ENCODE measurements around the gene GJB6.

Gene GJB6

DNA sequence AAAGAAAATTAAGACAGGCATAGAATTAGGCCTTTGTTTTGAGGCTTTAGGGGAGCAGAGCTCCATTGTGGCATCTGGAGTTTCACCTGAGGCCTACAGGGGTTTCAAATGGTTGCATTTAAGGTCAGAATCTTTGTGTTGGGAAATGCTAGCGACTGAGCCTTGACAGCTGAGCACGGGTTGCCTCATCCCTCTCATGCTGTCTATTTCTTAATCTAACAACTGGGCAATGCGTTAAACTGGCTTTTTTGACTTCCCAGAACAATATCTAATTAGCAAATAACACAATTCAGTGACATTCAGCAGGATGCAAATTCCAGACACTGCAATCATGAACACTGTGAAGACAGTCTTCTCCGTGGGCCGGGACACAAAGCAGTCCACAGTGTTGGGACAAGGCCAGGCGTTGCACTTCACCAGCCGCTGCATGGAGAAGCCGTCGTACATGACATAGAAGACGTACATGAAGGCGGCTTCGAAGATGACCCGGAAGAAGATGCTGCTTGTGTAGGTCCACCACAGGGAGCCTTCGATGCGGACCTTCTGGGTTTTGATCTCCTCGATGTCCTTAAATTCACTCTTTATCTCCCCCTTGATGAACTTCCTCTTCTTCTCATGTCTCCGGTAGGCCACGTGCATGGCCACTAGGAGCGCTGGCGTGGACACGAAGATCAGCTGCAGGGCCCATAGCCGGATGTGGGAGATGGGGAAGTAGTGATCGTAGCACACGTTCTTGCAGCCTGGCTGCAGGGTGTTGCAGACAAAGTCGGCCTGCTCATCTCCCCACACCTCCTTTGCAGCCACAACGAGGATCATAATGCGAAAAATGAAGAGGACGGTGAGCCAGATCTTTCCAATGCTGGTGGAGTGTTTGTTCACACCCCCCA lies 43.2 kb downstream of the GJB6 start:
- no peak for FAIRE-seq
- DNase-seq (ENCODE audit: low spot score), result no peak

- FAIRE-seq, result no peak
- no peak for DNase-seq (ENCODE audit: low spot score)
These were observed 45.3 kb downstream of the GJB6 start for GRCh38 chr13:20186771-20187170.

GRCh38 chr13:20185366-20186056 lies 46.6 kb downstream of the GJB6 start:
- no peak for DNase-seq (ENCODE audit: low spot score)
- FAIRE-seq, result no peak

DNA sequence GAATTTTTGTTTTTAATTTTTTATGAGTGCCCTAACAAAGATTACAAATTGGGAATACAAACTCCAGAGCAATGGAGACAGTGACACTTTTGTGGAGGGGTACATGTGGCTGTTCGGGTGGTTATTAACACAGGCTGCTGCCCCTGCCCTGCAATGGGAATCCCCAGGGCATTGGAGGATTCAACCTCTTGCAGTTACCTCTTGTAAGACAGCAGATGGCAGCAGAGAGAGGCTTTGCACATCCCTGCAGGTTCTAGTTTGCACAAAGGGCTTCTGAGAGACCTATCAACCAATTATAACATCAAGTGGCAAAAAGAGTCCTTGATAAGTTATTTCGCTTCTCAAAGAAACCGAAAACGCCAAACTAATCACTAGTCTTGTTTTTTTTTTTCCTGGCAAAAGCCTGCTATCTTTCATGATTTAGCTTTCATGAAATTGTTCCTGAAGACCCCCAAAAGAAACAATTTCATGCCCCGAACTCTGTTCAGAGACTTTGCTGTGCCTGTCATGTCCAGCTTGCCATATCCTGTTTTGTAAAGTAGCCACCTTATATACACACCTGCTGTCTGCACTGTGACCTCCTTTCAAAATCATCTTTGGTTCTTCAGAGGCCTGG lies 49.8 kb downstream of the GJB6 start:
- peak; percentile 68 for DNase-seq (ENCODE audit: low spot score)
- no peak for FAIRE-seq

DNA sequence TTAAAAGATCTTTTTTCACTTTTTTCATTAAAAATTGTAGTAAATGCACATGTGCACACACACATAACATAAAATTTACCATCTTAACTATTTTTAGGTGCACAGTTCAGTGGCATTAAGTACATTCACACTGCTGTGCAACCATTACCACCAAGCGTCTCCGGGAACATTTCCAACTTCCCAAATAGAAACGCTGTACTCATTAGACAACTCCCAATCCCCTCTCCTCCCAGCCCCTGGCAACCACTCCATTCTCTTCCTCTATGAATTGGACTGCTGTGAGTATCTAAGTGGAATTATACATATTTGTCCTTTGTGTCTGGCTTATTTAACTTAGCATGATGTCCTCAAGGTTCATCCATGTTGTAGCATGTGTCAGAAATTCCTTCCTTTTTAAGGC lies 50.9 kb downstream of the GJB6 start:
- no peak for DNase-seq (ENCODE audit: low spot score)
- no peak for FAIRE-seq

DNA sequence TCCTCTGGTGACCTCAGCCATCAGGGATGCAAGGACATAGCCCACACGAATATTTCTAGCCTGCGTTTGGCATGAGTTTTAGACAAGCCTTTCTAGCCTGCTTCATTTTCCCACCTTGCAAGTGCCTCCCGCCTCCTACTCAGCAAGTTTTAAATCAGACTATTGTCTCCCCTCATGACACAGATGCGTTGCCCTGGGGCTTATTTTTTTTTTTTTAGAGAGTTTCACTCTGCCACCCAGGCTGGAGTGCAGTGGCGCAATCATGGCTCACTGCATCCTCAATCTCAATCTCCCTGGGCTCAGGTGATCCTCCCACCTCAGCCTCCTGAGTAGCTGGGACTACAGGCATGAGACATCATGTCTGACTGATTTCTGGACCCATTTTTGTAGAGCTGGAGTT lies 54.0 kb downstream of the GJB6 start:
- FAIRE-seq (no peak), DNase-seq (ENCODE audit: low spot score) (no peak)

DNA sequence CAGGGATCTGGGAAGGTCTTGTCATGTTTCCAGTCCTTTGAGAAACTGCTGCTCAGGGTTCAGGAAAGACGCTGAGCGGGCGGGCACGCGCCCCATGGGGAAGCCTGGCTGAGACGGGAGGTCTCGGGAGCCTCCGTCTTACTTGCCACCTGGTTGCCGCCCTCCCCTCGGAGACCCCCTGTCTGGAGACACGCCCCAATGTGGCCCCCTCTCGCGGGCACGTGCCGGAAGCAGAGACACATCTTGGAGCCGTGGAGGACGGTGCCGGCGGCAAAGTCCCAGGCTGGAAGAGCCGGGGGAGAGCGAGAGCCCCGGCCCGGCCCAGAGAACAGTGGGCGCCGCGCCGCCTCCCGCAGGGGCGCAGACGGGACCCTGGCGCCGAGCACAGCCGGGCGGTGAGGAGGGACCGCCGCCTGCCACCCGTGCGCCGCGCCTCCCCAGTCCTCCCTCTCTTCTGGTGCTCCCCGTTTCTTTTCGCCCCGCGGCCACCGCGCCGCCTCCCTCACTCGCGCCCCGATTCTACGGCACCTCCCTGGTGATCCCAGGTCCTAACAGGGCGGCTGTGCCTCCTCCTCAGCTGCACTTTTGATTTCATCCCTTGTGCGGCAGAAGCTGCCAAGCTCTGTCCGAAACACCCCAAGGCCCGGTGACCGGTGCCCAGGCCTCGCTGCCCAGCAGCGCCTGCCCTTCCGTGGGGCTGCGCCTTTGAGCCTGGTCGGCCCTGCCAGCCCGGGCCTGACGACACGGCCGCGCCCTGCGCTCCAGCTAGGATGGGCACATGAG lies 54.9 kb downstream of the GJB6 start:
- FAIRE-seq, result no peak
- DNase-seq (ENCODE audit: low spot score), result no peak

GRCh38 chr13:20175907-20176652 lies 56.0 kb downstream of the GJB6 start:
- FAIRE-seq (no peak), DNase-seq (ENCODE audit: low spot score) (no peak)

- DNase-seq (ENCODE audit: low spot score) (no peak), FAIRE-seq (no peak)
These were observed 56.7 kb downstream of the GJB6 start for GRCh38 chr13:20175406-20175794.

DNA sequence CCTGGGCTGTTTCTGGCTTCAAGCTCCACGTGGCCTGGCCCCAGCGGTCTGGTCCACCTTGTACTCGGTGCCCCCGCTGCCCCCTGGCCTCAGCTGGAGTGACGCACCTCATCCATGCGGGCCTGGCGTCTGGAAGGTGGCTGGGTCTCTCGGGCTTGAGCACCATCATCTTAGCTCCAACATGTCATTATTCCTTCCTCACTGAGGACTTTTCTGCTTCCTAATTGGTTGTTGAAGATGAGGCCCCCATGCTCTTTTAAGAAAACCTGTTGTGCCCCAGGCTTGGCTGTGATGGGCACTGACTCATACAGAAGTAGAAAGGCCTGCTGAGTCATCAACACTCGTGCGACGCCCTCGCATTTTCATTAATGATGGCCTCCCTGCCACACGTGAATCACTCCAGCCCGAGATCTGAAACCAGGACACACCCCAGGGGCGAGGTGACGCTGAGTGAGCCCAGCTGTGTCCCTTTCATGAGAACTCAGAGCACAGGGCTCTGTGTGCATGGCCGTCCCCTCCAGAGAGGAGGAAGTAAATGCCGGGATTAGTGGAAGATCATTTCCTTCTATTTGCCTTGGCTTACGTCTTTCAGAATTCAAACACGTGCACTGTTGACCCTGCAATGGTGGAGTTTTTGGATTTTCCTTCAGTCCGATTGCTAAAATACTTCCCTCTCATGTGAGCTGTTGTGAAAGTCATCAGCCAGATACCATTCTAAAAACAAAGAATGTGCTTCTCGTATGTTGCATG lies 57.3 kb downstream of the GJB6 start:
- peak; percentile 85 for DNase-seq (ENCODE audit: low spot score)
- peak; percentile 58 for FAIRE-seq

DNA sequence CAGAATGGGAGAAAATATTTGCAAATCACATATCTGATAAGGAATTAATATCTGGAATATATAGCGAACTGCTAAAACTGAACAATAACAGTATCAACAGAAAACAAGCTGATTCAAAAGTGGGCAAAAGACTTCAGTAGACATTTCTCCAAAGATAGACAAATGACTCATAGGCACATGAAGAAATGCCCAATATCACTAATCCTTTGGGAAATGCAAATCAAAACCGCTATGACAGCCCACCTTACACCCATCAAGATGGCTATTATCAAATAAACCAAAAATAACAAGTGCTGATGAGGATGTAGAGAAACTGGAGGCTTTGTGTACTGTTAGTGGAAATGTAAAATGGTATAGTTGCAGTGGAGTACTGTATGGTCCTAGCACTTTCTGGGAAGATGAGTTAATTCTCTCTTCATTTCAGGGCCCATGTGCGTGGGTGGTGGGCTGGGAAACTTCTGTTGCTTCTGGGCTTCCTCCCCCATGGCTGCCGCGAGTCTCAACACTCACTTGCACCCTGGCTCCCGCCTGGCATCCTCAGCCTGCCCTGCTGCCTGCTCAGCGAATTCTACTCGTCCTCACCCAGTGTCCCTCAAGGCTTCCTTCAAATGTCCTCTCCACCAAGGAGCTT lies 58.9 kb downstream of the GJB6 start:
- FAIRE-seq, result no peak
- no peak for DNase-seq (ENCODE audit: low spot score)

All from urothelium cell line (cell line).